Smooth muscle cell (in vitro differentiated cells): ENCODE measurements around the gene FGGY. TPM values are rescaled to one million over a fixed set of nuclear protein-coding genes. Genes with fewer than 3 reads are reported as not detected.

ENCODE experiments used
- DNase-seq: peaks from one replicate; lab custom pipeline; 2025; ENCODE audit not compliant: unreplicated experiment; lab: John Stamatoyannopoulos, UW
- H2AFZ ChIP-seq: fragments of 200-600 bp; sonication (generic); 2 replicates; pipeline ENCODE4 v1.6.0; 2016; ENCODE audit warnings: antibody characterized with exemption, low read depth, mild to moderate bottlenecking
- H3F3A ChIP-seq: fragments of 200-600 bp; sonication (generic); 2 replicates; pipeline ENCODE4 v1.6.0; 2017; ENCODE audit warnings: antibody characterized with exemption, low read depth
- H3K27ac ChIP-seq: fragments of 200-600 bp; sonication (generic); 2 replicates; pipeline ENCODE4 v1.5.1; 2016; ENCODE audit warnings: low read depth, mild to moderate bottlenecking
- H3K27me3 ChIP-seq: fragments of 200-600 bp; sonication (generic); 2 replicates; pipeline ENCODE4 v1.6.1; 2016; ENCODE audit warnings: low read depth, mild to moderate bottlenecking
- H3K36me3 ChIP-seq: fragments of 200-600 bp; sonication (generic); 2 replicates; pipeline ENCODE4 v1.5.1; 2016; ENCODE audit warnings: low read depth
- H3K4me1 ChIP-seq: fragments of 200-600 bp; sonication (generic); 2 replicates; pipeline ENCODE4 v1.5.1; 2016; ENCODE audit warnings: low read depth
- H3K4me2 ChIP-seq: fragments of 200-600 bp; sonication (generic); 2 replicates; pipeline ENCODE4 v1.6.0; 2016; ENCODE audit warnings: mild to moderate bottlenecking
- H3K4me3 ChIP-seq: fragments of 200-600 bp; sonication (generic); 2 replicates; pipeline ENCODE4 v1.5.1; 2016; ENCODE audit warnings: mild to moderate bottlenecking
- H3K79me2 ChIP-seq: fragments of 200-600 bp; sonication (generic); 2 replicates; pipeline ENCODE4 v1.6.0; 2016; ENCODE audit warnings: low read depth, mild to moderate bottlenecking
- H3K9ac ChIP-seq: fragments of 200-600 bp; sonication (generic); 2 replicates; pipeline ENCODE4 v1.6.0; 2016; ENCODE audit warnings: low read depth
- H3K9me3 ChIP-seq: fragments of 200-600 bp; sonication (generic); replicated peaks from 2 replicates; pipeline ENCODE4 v1.5.1; 2016; ENCODE audit warnings: low read depth
- H4K20me1 ChIP-seq: fragments of 200-600 bp; sonication (generic); 2 replicates; pipeline ENCODE4 v1.6.0; 2016; ENCODE audit warnings: low read depth
- WGBS: methylation state at CpG from one replicate; pipeline ENCODE4 v1.1.7; 2016; ENCODE audit warnings: low lambda C conversion rate; 5-methylcytosine and 5-hydroxymethylcytosine counted together
- polyA plus RNA-seq: library from polyadenylated mRNA; unstranded; fragments of >200 nt; fragmentation: Nextera tagmentation; extraction: Ambion mirVana; gene quantifications from 2 replicates; pipeline ENCODE4 v1.2.1, GENCODE V29; 2016
- total RNA-seq: library from RNA; depleted of rRNA; stranded (reverse); fragments of >200 nt; gene quantifications from 2 replicates; pipeline ENCODE4 v1.2.3, GENCODE V29; 2014
- TF ChIP-seq, protein P1 (sequence below): fragments of 200-600 bp; sonication (generic); IDR thresholded peaks from 2 replicates; pipeline ENCODE4 v1.5.1; 2017; ENCODE audit warnings: borderline replicate concordance, mild to moderate bottlenecking, antibody characterized with exemption; ENCODE audit not compliant: insufficient read depth, poor library complexity, severe bottlenecking

Gene FGGY
- total and polyA plus RNA-seq, 2 experiments from 2014 or later = 5.1 to 9.2 TPM

DNA sequence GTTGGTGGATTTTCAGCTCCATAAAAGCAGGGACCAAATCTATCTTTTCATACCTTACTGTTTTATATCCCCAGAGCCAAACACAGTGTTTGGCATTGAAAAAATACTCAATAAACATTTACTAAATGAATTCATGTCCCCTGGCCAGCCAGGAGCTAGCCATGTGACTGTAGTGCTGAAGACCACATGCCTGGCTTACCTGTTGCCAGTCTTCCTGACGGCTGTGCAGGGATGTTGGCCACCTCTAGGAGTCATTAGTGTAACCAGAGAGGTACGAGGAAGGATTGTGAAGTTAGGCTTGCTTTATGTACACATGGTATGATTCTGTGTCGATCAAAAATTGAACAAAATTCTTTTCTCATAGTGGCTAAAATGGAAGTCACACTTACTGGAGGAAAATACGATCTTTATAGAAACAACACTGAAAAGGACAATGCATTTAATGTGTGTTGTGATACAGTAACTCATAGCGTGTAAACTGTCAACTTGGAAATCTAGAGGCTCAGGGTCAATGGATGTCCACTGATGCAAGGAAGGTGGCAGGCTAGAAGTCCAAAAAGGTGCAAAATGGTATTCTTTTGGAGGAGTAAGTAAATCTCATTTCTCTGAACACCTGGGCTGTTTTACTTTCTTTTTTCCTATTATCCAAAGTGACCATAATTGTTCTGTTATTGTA is 60.9 kb downstream of the FGGY start:
- TF ChIP-seq, protein P1, sequence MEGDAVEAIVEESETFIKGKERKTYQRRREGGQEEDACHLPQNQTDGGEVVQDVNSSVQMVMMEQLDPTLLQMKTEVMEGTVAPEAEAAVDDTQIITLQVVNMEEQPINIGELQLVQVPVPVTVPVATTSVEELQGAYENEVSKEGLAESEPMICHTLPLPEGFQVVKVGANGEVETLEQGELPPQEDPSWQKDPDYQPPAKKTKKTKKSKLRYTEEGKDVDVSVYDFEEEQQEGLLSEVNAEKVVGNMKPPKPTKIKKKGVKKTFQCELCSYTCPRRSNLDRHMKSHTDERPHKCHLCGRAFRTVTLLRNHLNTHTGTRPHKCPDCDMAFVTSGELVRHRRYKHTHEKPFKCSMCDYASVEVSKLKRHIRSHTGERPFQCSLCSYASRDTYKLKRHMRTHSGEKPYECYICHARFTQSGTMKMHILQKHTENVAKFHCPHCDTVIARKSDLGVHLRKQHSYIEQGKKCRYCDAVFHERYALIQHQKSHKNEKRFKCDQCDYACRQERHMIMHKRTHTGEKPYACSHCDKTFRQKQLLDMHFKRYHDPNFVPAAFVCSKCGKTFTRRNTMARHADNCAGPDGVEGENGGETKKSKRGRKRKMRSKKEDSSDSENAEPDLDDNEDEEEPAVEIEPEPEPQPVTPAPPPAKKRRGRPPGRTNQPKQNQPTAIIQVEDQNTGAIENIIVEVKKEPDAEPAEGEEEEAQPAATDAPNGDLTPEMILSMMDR = no peak
- peaks cover 5% of the 10 kb centered on the region for H3F3A ChIP-seq
- WGBS = 89% methylated on average over 5 of the region's 5 CpGs
- H3K4me3 ChIP-seq = no peak overlapping the region
- no peaks in the 10 kb centered on the region for H3K79me2 ChIP-seq
- no peak overlapping the region for H3K27ac ChIP-seq
- no peak for DNase-seq
- H3K4me1 ChIP-seq = peaks cover 9% of the 10 kb centered on the region
- H3K9ac ChIP-seq = no peak overlapping the region
- H3K27me3 ChIP-seq = no peaks in the 10 kb centered on the region
- H2AFZ ChIP-seq = no peak overlapping the region
- H4K20me1 ChIP-seq = no peaks in the 10 kb centered on the region
- H3K4me2 ChIP-seq = no peak overlapping the region
- no peaks in the 10 kb centered on the region for H3K36me3 ChIP-seq
- no peaks in the 10 kb centered on the region for H3K9me3 ChIP-seq

- H3F3A ChIP-seq = peaks cover 5% of the 10 kb centered on the region
- H3K4me2 ChIP-seq = no peak overlapping the region
- H3K4me1 ChIP-seq = peaks cover 9% of the 10 kb centered on the region
- TF ChIP-seq, protein P1 = no peak
- H3K36me3 ChIP-seq = no peaks in the 10 kb centered on the region
- no peak for DNase-seq
- no peaks in the 10 kb centered on the region for H3K9me3 ChIP-seq
- no peaks in the 10 kb centered on the region for H3K79me2 ChIP-seq
- H3K4me3 ChIP-seq = no peak overlapping the region
- H3K27ac ChIP-seq = no peak overlapping the region
- H2AFZ ChIP-seq = no peak overlapping the region
- no peaks in the 10 kb centered on the region for H4K20me1 ChIP-seq
- no peaks in the 10 kb centered on the region for H3K27me3 ChIP-seq
- H3K9ac ChIP-seq = no peak overlapping the region
- WGBS = 87% methylated on average over 1 of the region's 1 CpG
Observed at GRCh38 chr1:59359325-59359724, 62.4 kb downstream of the FGGY start.

GRCh38 chr1:59360170-59360569 is 63.3 kb downstream of the FGGY start:
- no peaks in the 10 kb centered on the region for H3K79me2 ChIP-seq
- DNase-seq = no peak
- H3F3A ChIP-seq = no peaks in the 10 kb centered on the region
- no peaks in the 10 kb centered on the region for H3K36me3 ChIP-seq
- no peak overlapping the region for H3K4me3 ChIP-seq
- TF ChIP-seq, protein P1 = no peak
- H3K4me2 ChIP-seq = peak overlapping the region; percentile 54
- H3K9ac ChIP-seq = peak overlapping the region; percentile 50
- 66% methylated on average over 4 of the region's 4 CpGs for WGBS
- H3K27ac ChIP-seq = peak overlapping the region; percentile 75
- no peaks in the 10 kb centered on the region for H4K20me1 ChIP-seq
- no peak overlapping the region for H2AFZ ChIP-seq
- no peaks in the 10 kb centered on the region for H3K9me3 ChIP-seq
- no peaks in the 10 kb centered on the region for H3K27me3 ChIP-seq
- peaks cover 5% of the 10 kb centered on the region for H3K4me1 ChIP-seq

DNA sequence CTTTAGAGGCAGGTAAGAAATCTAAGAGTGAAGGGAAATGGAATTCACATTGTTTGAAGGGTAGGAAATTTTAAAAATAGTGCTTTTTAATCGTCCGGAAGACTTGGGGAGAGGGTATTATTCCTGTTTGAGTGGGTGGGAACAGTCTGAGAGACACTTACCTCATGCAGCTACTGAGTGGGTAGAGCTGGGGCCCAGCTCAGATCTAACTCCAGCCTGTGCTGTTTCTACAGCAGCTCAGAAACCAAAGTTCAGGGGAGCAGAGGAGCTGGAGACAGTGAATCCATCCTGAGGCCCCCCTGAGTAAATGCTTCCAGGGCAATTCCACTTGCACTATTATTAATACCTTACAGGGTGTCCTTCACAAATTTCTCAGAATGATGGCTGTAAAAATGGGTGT is 63.8 kb downstream of the FGGY start:
- Histone ChIP-seq H3K36me3 (no peaks in the 10 kb centered on the region), H4K20me1 (no peaks in the 10 kb centered on the region), H3K4me3 (no peak overlapping the region), H3K4me2 (peak overlapping the region; percentile 54), H2AFZ (no peak overlapping the region), H3K9me3 (no peaks in the 10 kb centered on the region), H3K27ac (peak overlapping the region; percentile 75), H3K4me1 (peaks cover 5% of the 10 kb centered on the region), H3K9ac (peak overlapping the region; percentile 50), H3K79me2 (no peaks in the 10 kb centered on the region), H3K27me3 (no peaks in the 10 kb centered on the region), H3F3A (no peaks in the 10 kb centered on the region)
- TF ChIP-seq, protein P1 = no peak
- no peak for DNase-seq
- WGBS = 32% methylated on average over 2 of the region's 2 CpGs
